Measurements from ENCODE around the gene LRCH1.

GRCh38 chr13:46747031-46747820 is 194.3 kb downstream of the LRCH1 start:
- TF ChIP-seq CTCF (IDR thresholded peaks at IDR 0.05; ENCODE audit: insufficient read depth, low read length) (no peak), POLR2AphosphoS5 (IDR thresholded peaks at IDR 0.05; ENCODE audit: low read depth) (no peak), REST (IDR thresholded peaks at IDR 0.05; ENCODE audit: insufficient replicate concordance, low read depth) (no peak), GABPA (IDR thresholded peaks at IDR 0.05; ENCODE audit: low read depth) (no peak)

Measured in HL-60 (cell line).